HG02759 (cell line): ENCODE results near the gene ATL1.
A peak's percentile ranks its signal among the peaks of the same experiment; 100 is the strongest.
"Not testable (repeated sequence)": the region's sequence is repeated elsewhere in the genome, so short reads cannot be mapped to it uniquely, and the experiment has no call there.

Experiments used
- ATAC-seq: cut with Tn5 transposase; IDR thresholded peaks from one replicate; pipeline ENCODE4 v1.9.1; 2021; ENCODE audit warnings: mild to moderate bottlenecking, moderate library complexity; ENCODE audit not compliant: unreplicated experiment

ATL1 gene

DNA sequence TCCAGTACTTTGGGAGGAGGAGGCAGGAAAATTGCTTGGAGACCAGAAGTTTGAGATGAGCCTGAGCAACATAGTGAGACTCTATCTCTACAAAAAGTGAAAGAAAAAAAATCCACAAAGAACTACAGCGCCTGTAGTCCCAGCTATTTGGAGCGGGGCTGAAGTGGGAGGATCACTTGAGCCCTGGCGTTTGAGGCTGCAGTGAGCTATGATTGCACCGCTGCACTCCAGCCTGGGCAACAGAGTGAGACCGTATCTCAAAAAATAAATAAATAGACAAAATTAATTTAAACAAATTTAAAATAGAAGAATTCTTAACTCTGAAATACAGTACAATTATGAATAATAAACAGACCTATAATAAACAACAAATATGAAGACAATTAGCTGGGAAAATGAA is 40.9 kb downstream of the ATL1 start:
- no peak for ATAC-seq

DNA sequence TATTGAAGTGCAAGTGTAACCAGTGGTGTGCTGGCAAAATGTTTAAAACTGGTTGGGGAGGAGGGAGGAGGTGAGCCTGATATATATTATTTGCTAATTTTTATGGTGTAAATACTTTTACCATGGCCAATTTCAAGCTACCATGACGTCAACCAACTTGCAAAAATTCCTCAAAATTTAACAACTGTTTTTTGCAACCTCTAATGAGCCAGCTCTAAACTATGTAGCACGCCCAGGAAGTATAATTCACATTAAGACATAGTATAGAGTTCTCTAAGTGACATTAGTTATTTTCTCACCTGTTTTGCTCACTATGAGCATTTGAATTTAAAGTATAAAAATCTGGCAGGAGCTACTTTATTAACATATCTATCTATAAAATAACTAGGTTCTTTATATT is 41.4 kb downstream of the ATL1 start:
- ATAC-seq: no peak

DNA sequence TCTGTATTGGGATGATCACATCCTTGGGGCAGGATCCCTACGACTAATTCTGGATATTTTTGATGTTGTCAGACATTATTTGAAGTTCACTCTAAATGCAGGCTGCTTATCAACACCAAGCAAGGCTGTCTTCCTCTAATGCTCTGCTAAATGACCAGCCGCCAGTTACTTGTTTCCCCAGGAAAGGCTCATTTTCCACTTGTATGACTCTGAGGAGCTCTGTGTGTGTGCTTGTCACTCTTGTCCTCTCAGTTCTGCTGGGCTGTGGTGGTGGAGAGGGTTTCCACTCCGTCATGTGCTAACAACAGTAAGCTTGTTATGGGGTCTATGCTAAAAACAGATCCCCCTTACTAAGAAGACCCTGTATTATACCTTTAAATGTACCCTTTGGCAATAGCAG is 42.1 kb downstream of the ATL1 start:
- no peak for ATAC-seq

DNA sequence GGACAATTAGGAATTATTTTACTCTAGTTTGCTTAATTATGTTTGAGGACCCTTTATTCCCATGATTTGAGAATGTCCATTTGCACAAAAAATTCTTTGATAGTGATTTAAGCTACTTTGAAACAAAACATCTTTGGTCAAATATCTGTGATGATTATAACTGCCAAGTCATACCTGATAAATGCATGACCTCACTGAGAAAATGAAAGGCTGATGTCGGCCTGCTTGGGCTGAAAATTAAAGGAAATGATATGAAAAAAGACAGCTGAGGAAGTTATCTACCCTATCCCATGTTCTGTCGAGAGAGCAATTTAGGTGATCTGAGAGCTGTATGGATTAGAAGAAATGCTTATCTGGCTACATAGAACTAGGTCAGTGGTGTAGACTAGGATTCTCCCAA is 43.6 kb downstream of the ATL1 start:
- no peak for ATAC-seq

DNA sequence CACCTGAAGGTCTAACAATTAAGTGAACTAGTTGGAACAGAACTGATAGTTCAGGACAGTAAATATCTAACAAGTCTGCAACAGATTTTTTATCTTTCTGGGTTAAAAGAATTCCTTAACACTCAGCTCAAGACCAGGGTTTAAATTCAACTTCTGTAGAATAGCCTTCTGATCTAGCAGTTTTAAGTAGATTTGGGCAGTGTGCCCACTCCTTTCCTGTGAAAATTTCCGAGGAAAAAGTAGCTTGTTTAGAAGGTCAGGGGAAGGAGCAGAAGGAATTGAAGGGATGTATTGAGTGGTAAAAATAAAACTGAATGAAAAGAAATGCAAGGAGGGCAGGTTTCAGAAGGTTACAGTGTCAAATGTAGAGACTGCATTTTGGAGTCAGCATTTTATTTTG is 45.8 kb downstream of the ATL1 start:
- no peak for ATAC-seq

DNA sequence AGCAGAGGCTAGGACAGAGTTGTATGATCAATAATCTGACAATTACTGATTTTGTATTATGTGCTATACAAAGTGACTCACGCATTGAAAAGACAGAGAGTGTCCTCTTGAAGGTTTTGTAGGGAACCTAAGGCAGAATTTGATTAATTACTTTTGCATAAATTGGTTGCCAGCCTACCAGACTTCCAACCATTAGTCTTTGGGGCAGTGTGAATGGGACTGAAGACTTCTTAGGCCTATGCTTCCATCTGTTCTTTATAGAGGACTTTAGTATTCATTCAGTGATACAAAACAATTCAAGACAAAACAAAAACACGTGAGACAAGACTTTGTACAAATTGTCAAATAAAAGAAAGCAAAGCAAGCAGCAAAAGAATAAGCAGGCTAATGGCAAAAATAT is 46.5 kb downstream of the ATL1 start:
- ATAC-seq: no peak

DNA sequence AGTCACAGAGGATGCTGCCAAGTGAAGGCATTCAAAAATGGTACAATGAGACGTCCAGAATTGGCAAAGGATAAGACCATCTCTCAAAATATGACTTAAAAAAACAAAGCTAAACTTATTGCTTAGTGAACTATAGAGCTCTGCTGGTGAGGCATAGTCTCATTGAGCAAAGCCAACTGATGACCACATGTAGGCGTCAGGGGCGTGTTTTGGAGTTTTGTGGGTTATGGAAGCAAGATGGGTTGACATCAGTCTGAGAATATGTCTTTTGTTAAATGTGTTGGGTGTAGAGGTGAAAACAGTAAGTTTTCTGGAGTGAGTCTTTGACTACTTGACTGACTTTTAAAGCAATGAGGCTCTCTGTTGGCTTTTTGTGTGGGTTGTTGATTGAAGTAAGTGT is 47.2 kb downstream of the ATL1 start:
- ATAC-seq: no peak

DNA sequence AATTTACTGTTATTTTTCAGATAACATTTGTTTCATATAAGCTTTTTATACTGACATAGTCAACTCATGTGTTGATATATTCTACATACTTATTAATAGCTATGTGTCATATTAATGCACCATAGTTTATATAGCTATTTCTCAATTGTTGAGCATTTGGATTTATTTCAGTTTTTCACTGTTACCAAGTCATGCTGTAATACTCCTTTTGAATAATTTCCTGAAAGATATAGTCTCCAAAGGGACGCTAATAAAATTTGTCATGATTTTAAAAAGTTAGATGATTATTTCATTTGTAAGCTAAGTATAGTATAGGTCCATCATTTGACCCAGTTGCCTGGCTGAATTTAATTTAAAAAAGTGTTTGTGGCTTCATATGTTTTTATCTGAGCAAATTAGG is 47.8 kb downstream of the ATL1 start:
- no peak for ATAC-seq

DNA sequence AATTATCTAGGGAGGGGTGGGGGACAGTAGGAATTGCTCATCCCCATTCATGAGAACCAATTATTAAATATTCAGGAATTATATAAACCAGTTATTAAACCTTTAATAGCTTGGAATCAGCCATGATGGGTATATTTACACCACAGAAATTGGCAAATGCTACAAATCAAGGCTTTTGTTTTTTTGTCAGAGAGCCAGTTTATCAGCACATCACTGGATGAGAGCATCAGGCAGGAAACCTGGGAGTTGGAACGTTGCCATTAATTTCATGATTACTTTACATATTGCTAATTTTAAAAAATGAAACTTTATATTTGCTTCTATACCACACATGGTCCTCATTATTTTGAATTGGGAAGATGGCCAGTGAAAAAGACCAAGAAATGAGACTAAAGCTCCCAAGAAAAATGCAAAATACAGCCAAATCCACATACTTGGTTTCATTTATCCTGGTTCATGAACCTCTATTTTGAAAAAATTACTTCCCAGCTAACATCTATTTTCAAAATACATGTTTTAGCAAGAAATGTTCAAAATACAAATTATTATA is 48.4 kb downstream of the ATL1 start:
- ATAC-seq: no peak

DNA sequence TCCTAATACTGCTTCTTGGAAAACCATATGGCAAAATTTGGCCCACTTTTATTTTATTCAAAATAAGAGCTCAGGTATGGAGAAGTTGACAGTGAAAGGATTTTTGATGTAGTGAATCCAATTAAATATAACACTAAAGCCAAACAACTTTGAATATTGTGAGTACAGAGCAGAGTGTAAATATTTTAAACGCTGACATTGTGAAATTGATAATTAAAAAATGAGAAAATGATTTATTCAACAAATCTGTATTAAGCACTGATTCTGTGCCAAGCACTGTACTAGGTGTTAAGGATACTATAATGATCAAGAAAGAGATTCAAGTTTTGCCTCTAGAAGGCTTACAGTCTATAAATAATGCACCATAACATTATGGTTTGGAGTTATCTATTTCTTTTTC is 50.5 kb downstream of the ATL1 start:
- ATAC-seq: no peak

DNA sequence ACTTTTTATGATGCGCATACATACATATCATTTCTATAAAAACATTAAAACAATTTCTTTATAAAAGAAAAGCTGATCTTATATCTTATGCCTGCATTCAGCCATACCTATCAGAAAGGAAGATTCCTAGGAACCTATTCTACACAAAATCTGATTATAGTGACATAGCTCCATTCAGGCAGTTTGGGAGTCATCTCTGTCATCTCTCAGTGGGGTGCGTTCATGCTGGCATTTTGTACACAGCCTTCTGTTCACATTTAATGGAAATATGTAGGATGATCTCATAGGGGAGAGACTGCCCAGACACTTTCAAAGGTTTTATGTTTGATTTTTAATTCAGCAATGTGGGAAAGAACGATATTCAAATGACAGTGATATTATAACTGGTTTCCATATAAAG is 52.9 kb downstream of the ATL1 start:
- ATAC-seq: no peak

DNA sequence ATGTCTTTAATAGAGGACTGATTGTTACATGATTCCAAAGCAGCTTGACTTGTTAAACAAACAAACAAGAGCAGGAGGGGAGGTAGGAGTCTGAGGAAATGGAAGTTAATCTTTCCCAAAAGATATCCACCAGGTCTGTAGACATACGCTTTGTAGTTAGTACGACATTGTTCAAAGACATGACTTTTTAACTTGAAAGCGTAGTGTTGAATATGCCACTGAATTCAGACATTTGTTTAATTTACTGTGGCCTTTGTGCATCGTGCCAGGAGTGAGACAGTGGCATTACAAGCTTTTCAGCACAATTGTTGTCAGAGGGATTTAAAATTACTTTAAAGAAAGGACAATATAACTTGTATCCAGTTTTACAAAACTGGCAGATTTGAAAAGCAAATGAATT is 55.1 kb downstream of the ATL1 start:
- no peak for ATAC-seq

DNA sequence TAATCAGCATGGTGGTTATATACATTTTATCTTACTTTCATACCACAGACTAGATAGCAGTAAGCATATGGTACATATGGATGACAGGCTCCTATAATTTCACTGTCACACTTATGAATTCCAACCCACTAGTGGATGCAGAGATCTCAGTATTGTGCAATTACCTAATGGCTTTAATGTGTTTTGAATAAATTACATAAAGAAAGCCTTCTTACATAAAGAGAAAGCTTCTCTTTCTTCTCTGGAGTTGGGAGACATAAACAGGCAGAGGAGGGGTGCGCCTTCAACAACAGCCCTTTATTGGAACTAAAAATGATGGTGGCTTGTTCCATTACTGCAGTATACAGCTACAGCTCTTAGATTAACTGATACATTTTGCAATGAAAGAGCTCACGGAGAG is 55.6 kb downstream of the ATL1 start:
- no peak for ATAC-seq

DNA sequence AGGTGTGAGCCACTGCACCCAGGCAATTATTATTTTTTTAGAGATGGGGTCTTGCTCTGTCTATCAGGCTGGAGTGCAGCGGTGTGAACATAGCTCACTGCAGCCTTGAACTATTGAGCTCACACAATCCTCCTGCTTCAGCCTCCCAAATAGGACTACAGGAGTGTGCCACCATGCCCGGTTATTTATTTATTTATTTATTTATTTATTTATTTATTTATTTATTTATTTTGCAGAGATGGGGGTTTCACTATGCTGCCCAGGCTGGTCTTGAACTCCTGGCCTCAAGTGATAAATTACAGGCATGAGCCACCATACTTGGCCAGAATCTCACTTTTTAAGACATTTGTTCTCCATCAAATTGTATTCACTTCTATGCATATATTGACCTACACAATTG is 56.3 kb downstream of the ATL1 start:
- no peak for ATAC-seq

DNA sequence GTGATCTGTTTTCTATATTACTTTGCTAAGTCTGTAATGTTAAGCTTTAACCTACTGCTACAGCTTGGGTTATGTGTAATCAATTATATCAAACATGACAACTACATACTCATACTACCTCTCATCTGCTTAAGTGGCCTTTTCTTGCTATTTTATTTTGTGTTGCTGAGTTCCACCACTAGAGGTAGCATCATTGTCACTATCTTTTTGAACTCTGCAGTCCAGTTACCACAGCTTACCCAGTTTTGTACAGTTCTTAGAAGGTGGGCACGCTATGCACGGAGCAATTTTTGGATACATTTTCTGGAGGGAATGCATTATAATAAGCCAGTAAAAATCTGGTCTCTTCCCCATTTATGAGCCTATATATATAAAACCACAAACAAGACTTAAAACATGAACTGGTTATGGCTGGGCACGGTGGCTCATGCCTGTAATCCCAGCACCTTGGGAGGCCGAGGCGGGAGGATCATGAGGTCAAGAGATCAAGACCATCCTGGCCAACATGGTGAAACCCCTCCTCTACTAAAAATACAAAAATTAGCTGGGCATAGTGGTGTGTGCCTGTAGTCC is 59.7 kb downstream of the ATL1 start:
- peak; percentile 67 for ATAC-seq

DNA sequence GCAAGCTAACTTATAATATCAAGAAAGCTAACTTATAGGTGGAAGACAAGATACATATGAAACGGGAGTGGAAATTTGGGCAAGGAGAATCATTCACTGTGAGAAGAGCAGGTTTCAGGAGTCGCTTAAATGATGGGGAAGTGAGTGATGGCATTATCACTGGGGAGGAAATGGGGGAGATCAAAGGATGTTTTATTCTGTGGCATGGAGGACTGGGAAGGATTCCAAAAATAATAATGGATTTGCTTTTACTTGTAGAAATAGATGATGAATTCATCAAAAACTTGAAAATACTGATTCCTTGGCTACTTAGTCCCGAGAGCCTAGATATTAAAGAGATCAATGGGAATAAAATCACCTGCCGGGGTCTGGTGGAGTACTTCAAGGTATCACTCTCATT is 60.4 kb downstream of the ATL1 start:
- ATAC-seq: no peak

DNA sequence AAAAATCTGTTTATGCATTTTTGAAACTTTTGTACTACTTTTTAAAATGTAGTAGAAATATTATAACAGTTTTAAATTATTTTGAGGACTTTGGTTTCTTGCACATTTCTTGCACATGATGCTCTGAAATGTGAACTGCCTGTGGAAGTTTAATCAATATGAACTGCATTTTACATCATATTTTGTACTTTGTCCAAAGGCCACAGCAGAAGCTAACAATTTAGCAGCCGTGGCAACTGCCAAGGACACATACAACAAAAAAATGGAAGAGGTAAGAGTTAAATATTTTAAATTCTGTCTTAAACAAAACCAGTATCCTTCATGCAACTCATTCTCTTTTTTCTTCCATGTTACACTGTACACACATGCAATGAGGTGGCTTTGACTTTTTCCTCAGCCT is 63.0 kb downstream of the ATL1 start:
- ATAC-seq: no peak

DNA sequence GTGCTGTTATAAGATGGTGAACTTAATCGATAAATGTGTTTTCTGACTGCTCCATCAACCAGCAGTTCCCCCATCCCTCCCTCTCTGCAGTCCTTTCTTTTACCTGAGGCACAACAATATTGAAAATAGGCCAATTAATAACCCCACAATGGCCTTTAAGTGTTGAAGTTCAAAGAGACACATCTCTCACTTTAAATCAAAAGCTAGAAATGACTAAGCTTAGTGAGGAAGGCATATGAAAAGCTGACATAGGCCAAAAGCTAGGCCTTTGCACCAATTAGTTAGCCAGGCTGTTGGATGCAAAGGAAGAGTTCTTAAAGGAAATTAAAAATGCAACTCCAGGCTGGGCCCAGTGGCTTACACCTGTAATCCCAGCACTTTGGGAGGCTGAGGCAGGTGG is 64.5 kb downstream of the ATL1 start:
- no peak for ATAC-seq

DNA sequence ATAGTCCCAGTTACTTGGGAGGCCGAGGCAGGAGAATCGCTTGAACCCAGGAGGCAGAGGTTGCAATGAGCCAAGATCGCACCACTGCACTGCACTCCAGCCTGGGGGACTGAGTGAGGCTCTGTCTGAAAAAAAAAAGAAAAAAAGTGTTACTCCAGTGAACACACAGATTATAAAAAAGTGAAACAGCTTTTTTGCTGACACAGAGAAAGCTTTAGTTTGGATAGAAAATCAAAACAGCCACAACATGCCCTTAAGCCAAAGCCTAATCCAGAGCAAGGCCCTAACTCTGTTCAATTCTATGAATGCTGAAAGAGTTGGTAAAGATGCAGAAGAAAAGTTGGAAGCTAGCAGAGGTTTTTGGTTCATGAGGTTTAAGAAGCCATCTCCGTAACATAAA is 65.0 kb downstream of the ATL1 start:
- not testable (repeated sequence) for ATAC-seq

DNA sequence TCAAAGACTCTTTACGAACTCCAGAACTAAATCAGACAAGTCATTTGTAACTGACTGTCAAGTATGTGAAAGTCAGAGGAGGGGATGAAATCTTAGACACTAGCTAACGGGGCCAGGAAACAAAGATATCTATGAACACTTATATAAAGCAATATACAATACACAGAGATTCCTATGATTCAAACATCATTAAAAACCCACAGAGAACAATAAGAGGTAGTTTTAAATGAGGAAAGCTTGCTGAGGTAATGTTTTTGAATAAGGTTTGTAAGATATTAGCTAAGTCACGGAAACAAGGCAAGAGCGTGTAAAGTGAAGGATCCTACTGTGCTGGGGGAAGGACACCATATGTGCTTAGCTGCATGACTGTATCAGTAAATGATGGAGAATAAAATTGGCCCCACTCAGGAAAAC is 71.5 kb downstream of the ATL1 start:
- no peak for ATAC-seq

DNA sequence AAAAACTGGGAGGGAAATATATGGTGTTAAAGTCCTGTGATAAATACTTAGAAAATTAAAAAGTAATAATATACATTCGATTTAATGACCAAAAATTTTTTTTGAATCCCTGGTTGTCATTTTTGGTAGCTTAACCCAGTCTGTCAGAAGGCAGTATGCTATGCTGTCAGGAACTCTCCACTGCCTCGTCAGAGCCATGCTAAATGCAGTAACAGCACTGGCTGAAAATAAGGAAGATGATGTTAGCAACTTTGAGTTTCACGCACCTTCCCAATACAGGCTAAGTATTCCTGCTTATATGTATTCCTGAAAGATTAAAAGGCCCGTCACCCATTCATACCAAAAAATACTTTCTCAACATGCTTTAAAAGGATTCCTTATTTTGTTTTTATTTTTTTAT is 74.0 kb downstream of the ATL1 start:
- ATAC-seq: no peak

DNA sequence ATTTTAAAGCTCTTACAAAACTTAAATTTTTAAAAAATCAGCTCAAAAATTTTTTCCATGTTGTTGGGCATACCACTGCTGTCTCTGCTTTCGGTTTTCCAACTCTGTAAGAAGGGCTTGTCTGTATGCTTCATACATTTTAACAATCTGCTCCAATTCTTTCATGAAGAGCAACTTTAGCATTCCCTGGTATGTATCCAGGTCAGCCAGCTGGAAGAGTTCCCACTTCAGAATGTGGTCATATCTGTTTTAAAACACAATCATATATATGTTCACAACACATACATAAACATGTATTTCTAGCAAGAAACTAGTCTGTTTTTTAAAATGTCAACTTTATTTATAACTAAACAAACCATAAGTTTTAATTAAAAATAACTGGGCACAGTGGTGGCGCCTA is 75.2 kb downstream of the ATL1 start:
- no peak for ATAC-seq

DNA sequence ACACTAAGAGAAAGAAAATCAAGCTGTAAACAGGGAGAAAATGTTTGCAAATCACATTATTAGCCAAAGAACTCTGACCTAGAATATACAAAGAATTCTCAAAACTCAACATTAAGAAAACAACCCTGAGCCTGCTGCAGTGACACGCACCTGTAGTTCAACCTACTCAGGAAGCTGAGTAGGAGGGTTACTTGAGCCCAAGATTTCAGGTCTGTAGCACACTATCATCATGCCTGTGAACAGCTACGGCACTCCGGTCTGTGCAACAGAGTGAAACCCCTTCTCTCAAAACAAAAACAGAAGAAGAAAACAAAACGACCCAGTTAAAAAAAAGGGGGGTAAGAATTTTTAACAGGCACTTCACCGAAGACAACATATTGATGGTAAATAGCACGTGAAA is 87.3 kb downstream of the ATL1 start:
- ATAC-seq: peak; percentile 96

DNA sequence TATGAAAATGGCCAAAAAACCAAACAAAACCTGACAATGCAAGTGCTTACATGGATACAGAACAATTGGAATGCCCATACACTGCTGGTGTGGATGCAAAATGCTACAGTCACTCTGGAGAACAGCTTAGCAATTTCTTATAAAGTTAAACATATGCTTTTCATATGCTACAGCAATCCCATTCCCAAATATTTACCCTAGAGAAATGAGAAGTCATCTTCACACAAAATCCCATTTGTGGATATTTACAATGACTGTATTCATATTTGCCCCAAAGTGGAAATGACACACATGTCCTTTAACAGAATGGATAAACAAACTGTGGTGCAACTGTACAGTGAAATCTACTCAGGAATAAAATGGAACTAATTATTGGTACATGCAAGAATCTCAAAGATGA is 87.8 kb downstream of the ATL1 start:
- no peak for ATAC-seq
